ENCODE measurements around the gene MFAP4. TPM values are rescaled to one million over a fixed set of nuclear protein-coding genes. Genes with fewer than 3 reads are reported as not detected.

MFAP4 gene
- total and polyA plus RNA-seq, 2 donors (not counting 1 experiment from before 2014, with no cell fraction given): not detected

DNA sequence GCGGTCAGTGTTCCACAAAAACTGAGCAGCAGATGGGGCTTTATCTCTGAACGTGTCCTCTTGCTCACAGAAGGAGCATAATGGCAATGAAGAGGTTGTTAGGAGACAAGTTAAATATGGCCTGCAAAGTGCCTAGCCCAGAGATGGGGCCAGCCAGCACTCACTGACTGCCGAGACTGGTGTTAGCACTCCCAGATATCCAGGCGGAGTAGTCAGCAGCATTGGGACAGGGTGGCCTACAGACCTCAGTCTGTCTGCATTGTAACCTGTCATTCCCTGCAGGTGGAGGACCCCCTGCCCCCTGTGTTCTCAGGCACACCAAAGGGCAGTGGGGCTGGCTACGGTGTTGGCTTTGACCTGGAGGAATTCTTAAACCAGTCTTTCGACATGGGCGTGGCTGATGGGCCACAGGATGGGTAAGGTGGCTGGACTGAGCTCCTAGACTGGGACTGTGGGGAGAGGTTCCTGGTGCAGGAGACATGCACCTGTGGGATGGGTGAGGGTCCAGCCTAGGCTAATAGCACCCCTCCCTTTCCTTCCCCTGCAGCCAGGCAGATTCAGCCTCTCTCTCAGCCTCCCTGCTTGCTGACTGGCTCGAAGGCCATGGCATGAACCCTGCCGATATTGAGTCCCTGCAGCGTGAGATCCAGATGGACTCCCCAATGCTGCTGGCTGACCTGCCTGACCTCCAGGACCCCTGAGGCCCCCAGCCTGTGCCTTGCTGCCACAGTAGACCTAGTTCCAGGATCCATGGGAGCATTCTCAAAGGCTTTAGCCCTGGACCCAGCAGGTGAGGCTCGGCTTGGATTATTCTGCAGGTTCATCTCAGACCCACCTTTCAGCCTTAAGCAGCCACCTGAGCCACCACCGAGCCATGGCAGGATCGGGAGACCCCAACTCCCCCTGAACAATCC is 4.2 kb downstream of the MFAP4 start:
- H3K4me1 Mint-ChIP-seq: peaks cover 14% of the 10 kb centered on the region
- Histone ChIP-seq H3K79me2 (ENCODE audit: control insufficient read depth, insufficient read depth, low read length) (peaks cover 4% of the 10 kb centered on the region), H3K36me3 (replicated peaks in 1 of 2; ENCODE audit: control extremely low read depth in 1 of 2, control insufficient read depth in 1 of 2, extremely low read depth in 1 of 2, insufficient read depth in 2 of 2, low read length in 1 of 2) (peaks cover 0 to 45% of the 10 kb centered on the region in 2 experiments), H3K9ac (ENCODE audit: low read length) (no peak overlapping the region), H3K27ac (ENCODE audit: low read length in 2 of 2) (no peak overlapping the region), H2AFZ (ENCODE audit: insufficient read depth, low read depth, low read length, poor library complexity, severe bottlenecking) (no peak overlapping the region), H3K27me3 (replicated peaks in 1 of 4; ENCODE audit: control extremely low read depth in 1 of 4, control insufficient read depth in 3 of 4, insufficient read depth in 4 of 4, low read length in 3 of 4) (peaks cover 0 to 13% (median 0%) of the 10 kb centered on the region in 4 experiments), H3K4me1 (ENCODE audit: control insufficient read depth in 2 of 2, insufficient read depth in 2 of 2, low read length in 2 of 2) (peaks cover 7 to 9% of the 10 kb centered on the region in 2 donors), H3K4me3 (ENCODE audit: control extremely low read depth in 1 of 5, extremely low read depth in 1 of 5, insufficient read depth in 1 of 5, low read depth in 2 of 5, low read length in 4 of 5) (no peak overlapping the region), H3K4me2 (replicated peaks; ENCODE audit: low read depth, low read length, poor library complexity, severe bottlenecking) (no peak overlapping the region), H4K20me1 (ENCODE audit: control insufficient read depth, insufficient read depth, low read length, poor library complexity, severe bottlenecking) (peaks cover 12% of the 10 kb centered on the region), H3K9me3 (ENCODE audit: control extremely low read depth in 1 of 3, control insufficient read depth in 2 of 3, insufficient read depth in 1 of 3, low read length in 2 of 3) (no peaks in the 10 kb centered on the region)
- intact Hi-C loops (cut with micrococcal nuclease): no loop called here
- TF ChIP-seq, protein P1, sequence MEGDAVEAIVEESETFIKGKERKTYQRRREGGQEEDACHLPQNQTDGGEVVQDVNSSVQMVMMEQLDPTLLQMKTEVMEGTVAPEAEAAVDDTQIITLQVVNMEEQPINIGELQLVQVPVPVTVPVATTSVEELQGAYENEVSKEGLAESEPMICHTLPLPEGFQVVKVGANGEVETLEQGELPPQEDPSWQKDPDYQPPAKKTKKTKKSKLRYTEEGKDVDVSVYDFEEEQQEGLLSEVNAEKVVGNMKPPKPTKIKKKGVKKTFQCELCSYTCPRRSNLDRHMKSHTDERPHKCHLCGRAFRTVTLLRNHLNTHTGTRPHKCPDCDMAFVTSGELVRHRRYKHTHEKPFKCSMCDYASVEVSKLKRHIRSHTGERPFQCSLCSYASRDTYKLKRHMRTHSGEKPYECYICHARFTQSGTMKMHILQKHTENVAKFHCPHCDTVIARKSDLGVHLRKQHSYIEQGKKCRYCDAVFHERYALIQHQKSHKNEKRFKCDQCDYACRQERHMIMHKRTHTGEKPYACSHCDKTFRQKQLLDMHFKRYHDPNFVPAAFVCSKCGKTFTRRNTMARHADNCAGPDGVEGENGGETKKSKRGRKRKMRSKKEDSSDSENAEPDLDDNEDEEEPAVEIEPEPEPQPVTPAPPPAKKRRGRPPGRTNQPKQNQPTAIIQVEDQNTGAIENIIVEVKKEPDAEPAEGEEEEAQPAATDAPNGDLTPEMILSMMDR (IDR thresholded peaks at IDR 0.05): no peak
- no peak for TF ChIP-seq EZH2 (IDR thresholded peaks at IDR 0.05; ENCODE audit: borderline replicate concordance, insufficient read depth, low read depth, low read length, poor library complexity, severe bottlenecking)
- ChIA-PET POLR2A (no interaction called here), CTCF (interaction anchor here (1.1 kb wide), 1 partner anchor 20 kb away, joined by 3 read pairs; the partner anchor contains the start of gene B9D1)
- WGBS (ENCODE audit: insufficient coverage): 99% methylated on average over 9 of the region's 13 CpGs
- no peaks in the 10 kb centered on the region for H3K9me3 Mint-ChIP-seq (ENCODE audit: insufficient read depth)
- no peak overlapping the region for H3K4me3 Mint-ChIP-seq
- H3K27me3 Mint-ChIP-seq: peaks cover 9% of the 10 kb centered on the region
- DNase-seq: no peak
- no peak for ATAC-seq (ENCODE audit: low read depth)
- H3K27ac Mint-ChIP-seq: no peak overlapping the region
